MCF 10A (cell line): Measurements from ENCODE around the gene CLCNKB. TPM values are rescaled to one million over a fixed set of nuclear protein-coding genes. Genes with fewer than 3 reads are reported as not detected.

Experiments used
- BruUV-seq: library from RNA; stranded (reverse); fragments of 400-500 nt; replicated peaks from 2 replicates; lab custom pipeline; 2021; lab: Mats Ljungman, UMichigan
- CTCF ChIA-PET: fragments of 300-600 bp; sonication (Branson Sonifier 250); formaldehyde crosslinking; extraction: SDS; loops from one replicate; lab custom pipeline; 2021; ENCODE audit warnings: antibody characterized with exemption, inconsistent platforms; lab: Yijun Ruan, JAX
- POLR2A ChIA-PET: fragments of 300-600, 350-650 bp; sonication (Branson Sonifier 250); formaldehyde crosslinking; extraction: SDS; loops from one replicate; lab custom pipeline; 2020; ENCODE audit warnings: antibody characterized with exemption, inconsistent platforms; lab: Yijun Ruan, JAX
- DNase-seq: peaks from one replicate; pipeline ENCODE4 v3.0.0-alpha.2; 2018; ENCODE audit not compliant: unreplicated experiment
- H3K27ac Mint-ChIP-seq: one replicate; pipeline ENCODE4 v1.8.0; 2022; ENCODE audit warnings: mild to moderate bottlenecking, low read depth, mixed read lengths; ENCODE audit not compliant: unreplicated experiment
- H3K27me3 Mint-ChIP-seq: one replicate; pipeline ENCODE4 v1.8.0; 2022; ENCODE audit warnings: mixed read lengths; ENCODE audit not compliant: insufficient read depth, unreplicated experiment
- H3K36me3 Mint-ChIP-seq: one replicate; pipeline ENCODE4 v1.8.0; 2022; ENCODE audit warnings: mild to moderate bottlenecking, moderate library complexity, mixed read lengths; ENCODE audit not compliant: insufficient read depth, unreplicated experiment
- H3K4me1 Mint-ChIP-seq: one replicate; pipeline ENCODE4 v1.8.0; 2022; ENCODE audit warnings: mixed read lengths; ENCODE audit not compliant: insufficient read depth, unreplicated experiment
- H3K4me3 Mint-ChIP-seq: one replicate; pipeline ENCODE4 v1.8.0; 2022; ENCODE audit warnings: mild to moderate bottlenecking, moderate library complexity, mixed read lengths; ENCODE audit not compliant: unreplicated experiment
- H3K9me3 Mint-ChIP-seq: one replicate; pipeline ENCODE4 v1.8.0; 2022; ENCODE audit warnings: mixed read lengths; ENCODE audit not compliant: unreplicated experiment
- CTCF ChIP-seq: fragments of 200-600 bp; IDR thresholded peaks from one replicate; pipeline ENCODE4 v1.8.0; 2022; ENCODE audit warnings: antibody characterized with exemption, mild to moderate bottlenecking; ENCODE audit not compliant: unreplicated experiment
- intact Hi-C: fragments of 100-400 bp; cut with micrococcal nuclease; formaldehyde crosslinking; loops from 2 replicates; pipeline ENCODE4 v1.14.1; 2022
- total RNA-seq: library from RNA; stranded (reverse); gene quantifications from 2 replicates; pipeline ENCODE4 v1.2.3, GENCODE V29; 2022

CLCNKB gene
- total RNA-seq, 1 experiment from 2014 or later: not detected

- no peak overlapping the region for H3K27ac Mint-ChIP-seq
- no TSS peak for BruUV-seq
- no peaks in the 10 kb centered on the region for H3K9me3 Mint-ChIP-seq
- no peak for TF ChIP-seq CTCF
- H3K27me3 Mint-ChIP-seq: peaks cover 18% of the 10 kb centered on the region
- DNase-seq: peak; percentile 82
- ChIA-PET POLR2A (interaction anchor here (0.6 to 1.7 kb wide), 4 partner anchors 13 to 359 kb away, joined by 3 to 4 read pairs (median 4); no protein-coding TSS in a partner anchor), CTCF (interaction anchor here (0.6 to 3.4 kb wide), 3 partner anchors 9 to 96 kb away, joined by 3 to 23 read pairs (median 5); no protein-coding TSS in a partner anchor)
- intact Hi-C loops: no loop called here
- no peak overlapping the region for H3K4me3 Mint-ChIP-seq
- H3K36me3 Mint-ChIP-seq: peaks cover 5% of the 10 kb centered on the region
- peaks cover 6% of the 10 kb centered on the region for H3K4me1 Mint-ChIP-seq
These were observed 47.7 kb downstream of the CLCNKB start for GRCh38 chr1:16091296-16091695.

- BruUV-seq: no TSS peak
- TF ChIP-seq CTCF: no peak
- DNase-seq: no peak
- CTCF ChIA-PET: interaction anchor here (0.6 to 3.4 kb wide), 3 partner anchors 10 to 193 kb away, joined by 3 to 23 read pairs (median 5); no protein-coding TSS in a partner anchor
- H3K36me3 Mint-ChIP-seq: peaks cover 5% of the 10 kb centered on the region
- POLR2A ChIA-PET: interaction anchor here (0.6 to 1.7 kb wide), 3 partner anchors 12 to 94 kb away, joined by 3 to 4 read pairs (median 4); no protein-coding TSS in a partner anchor
- no peak overlapping the region for H3K4me3 Mint-ChIP-seq
- no peaks in the 10 kb centered on the region for H3K9me3 Mint-ChIP-seq
- no peak overlapping the region for H3K27ac Mint-ChIP-seq
- peaks cover 25% of the 10 kb centered on the region for H3K27me3 Mint-ChIP-seq
- intact Hi-C loops: no loop called here
- H3K4me1 Mint-ChIP-seq: peaks cover 6% of the 10 kb centered on the region
These were observed 48.7 kb downstream of the CLCNKB start for GRCh38 chr1:16092097-16092922.

- Mint-ChIP-seq H3K27me3 (peaks cover 25% of the 10 kb centered on the region), H3K27ac (no peak overlapping the region), H3K4me3 (no peak overlapping the region), H3K4me1 (peaks cover 6% of the 10 kb centered on the region), H3K36me3 (peaks cover 5% of the 10 kb centered on the region), H3K9me3 (no peaks in the 10 kb centered on the region)
- no peak for TF ChIP-seq CTCF
- no peak for DNase-seq
- intact Hi-C loops: no loop called here
- BruUV-seq: no TSS peak
- CTCF ChIA-PET: interaction anchor here (0.6 to 3.4 kb wide), 2 partner anchors 11 to 192 kb away, joined by 3 to 23 read pairs; no protein-coding TSS in a partner anchor
- POLR2A ChIA-PET: interaction anchor here (0.6 to 1.4 kb wide), 3 partner anchors 11 to 93 kb away, joined by 3 to 9 read pairs (median 3); no protein-coding TSS in a partner anchor
These were observed 49.4 kb downstream of the CLCNKB start for GRCh38 chr1:16092923-16093511.

GRCh38 chr1:16093611-16094010 is 50.0 kb downstream of the CLCNKB start:
- CTCF ChIA-PET: interaction anchor here (3.4 kb wide), 1 partner anchor 11 kb away, joined by 23 read pairs; no protein-coding TSS in a partner anchor
- H3K27me3 Mint-ChIP-seq: peaks cover 25% of the 10 kb centered on the region
- no peak overlapping the region for H3K27ac Mint-ChIP-seq
- no peaks in the 10 kb centered on the region for H3K9me3 Mint-ChIP-seq
- no peak overlapping the region for H3K4me3 Mint-ChIP-seq
- no peak for DNase-seq
- BruUV-seq: no TSS peak
- peaks cover 6% of the 10 kb centered on the region for H3K4me1 Mint-ChIP-seq
- TF ChIP-seq CTCF: no peak
- intact Hi-C loops: no loop called here
- POLR2A ChIA-PET: interaction anchor here (0.9 to 1.4 kb wide), 2 partner anchors 10 to 16 kb away, joined by 3 to 9 read pairs; no protein-coding TSS in a partner anchor
- peaks cover 5% of the 10 kb centered on the region for H3K36me3 Mint-ChIP-seq
